ENCODE results near the gene DCAF7.

DCAF7 gene

DNA sequence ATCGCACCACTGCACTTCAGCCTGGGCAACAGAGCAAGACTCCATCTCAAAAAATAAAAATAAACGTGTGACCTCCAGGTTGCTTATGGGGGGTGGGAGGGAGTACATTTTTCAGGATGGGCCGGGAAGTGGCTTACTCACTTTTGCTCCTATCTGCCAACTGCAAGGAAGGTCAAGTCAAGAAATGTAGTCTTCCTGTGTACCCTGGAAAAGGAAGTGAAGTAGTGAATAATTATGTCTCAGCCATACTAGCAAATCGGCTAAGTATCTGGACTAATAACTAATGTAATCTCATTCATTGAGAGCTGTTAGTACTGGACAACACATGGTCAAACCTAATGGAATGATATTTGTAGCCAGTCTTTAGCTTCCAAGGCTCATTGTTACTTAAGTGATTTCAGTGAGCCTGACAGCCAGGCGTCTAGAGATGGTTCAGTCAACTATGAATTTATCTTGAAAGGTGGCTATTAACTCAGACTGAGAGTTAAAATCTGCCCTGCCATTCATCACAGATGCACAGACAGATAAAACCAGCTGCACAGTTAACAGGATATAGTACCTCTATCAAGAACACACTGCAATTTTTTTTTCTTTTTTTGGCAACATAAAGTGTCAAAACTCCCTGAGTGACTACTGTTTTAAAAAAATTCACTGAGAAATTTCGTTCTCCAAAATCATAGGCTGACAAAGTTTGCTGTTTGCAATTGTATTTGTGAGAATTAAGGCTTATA lies 46.7 kb downstream of the DCAF7 start:
- Histone ChIP-seq H3K79me2 (ENCODE audit: control insufficient read depth, insufficient read depth, low read length, unreplicated experiment) (peaks cover 7% of the 10 kb centered on the region), H3K36me3 (ENCODE audit: insufficient read depth, low read length) (no peaks in the 10 kb centered on the region), H3K27ac (ENCODE audit: low read depth, low read length) (no peak overlapping the region), H2AFZ (ENCODE audit: low read length, unreplicated experiment) (no peak overlapping the region), H3K27me3 (ENCODE audit: insufficient read depth, low read length) (no peaks in the 10 kb centered on the region), H3K4me1 (ENCODE audit: control insufficient read depth, insufficient read depth, low read length, unreplicated experiment) (peaks cover 4% of the 10 kb centered on the region), H3K4me3 (ENCODE audit: low read depth, low read length) (no peak overlapping the region)

DNA sequence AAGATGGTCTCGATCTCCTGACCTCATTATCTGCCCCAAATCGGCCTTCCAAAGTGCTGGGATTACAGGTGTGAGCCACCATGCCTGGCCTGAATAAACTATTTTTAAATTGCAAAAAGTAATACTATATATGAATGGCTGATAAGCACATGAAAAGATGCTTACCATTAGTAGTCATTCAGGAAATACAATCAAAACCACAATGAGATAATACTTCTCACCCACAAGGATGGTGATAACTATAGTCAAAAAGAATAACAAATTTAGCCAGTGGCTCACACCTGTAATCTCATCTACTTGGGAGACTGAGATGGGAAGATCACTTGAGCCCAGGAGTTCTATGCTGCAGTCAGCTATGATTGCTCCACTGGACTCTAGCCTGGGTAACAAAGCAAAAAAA lies 48.0 kb downstream of the DCAF7 start:
- Histone ChIP-seq H3K79me2 (ENCODE audit: control insufficient read depth, insufficient read depth, low read length, unreplicated experiment) (peaks cover 7% of the 10 kb centered on the region), H3K36me3 (ENCODE audit: insufficient read depth, low read length) (no peaks in the 10 kb centered on the region), H3K27me3 (ENCODE audit: insufficient read depth, low read length) (no peaks in the 10 kb centered on the region), H3K4me3 (ENCODE audit: low read depth, low read length) (no peak overlapping the region), H3K4me1 (ENCODE audit: control insufficient read depth, insufficient read depth, low read length, unreplicated experiment) (peaks cover 4% of the 10 kb centered on the region), H2AFZ (ENCODE audit: low read length, unreplicated experiment) (no peak overlapping the region), H3K27ac (ENCODE audit: low read depth, low read length) (no peak overlapping the region)

DNA sequence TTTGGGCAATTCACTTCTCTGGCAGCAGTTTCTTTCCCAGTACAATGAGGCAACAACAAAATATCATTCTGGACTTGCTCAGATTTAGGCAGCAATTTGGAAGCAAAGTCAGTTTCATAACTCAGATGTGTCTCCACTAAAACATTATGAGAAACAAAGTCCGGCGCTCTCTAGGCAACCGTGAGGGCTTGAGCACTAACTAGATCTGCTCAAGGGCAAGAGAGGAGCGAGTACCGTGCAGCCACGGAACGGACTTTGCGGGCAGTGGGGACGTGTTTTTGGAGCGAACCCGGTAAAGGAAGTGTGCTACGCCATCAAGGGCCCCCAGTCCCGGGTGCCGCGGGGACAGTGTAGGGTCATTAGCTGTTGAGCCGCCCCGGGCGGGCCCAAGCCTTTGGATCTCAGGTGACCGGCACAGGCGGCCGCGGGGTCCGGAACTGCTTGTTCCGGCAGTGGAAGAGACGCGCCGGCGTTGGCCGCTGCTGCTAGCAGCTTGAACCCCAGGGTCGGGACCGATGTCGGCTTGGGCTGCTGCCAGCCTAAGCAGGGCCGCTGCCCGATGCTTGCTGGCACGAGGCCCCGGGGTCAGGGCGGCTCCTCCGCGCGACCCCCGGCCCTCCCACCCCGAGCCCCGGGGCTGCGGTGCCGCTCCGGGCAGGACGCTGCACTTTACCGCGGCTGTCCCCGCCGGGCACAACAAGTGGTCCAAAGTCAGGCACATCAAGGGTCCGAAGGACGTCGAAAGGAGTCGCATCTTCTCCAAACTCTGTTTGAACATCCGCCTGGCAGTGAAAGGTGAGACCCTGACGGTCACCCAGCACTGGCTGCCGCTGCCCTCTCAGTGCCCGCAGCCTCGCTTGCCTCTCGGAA lies 50.5 kb downstream of the DCAF7 start, which contains the start of gene TACO1:
Gene TACO1, plus strand, starts transcription at position 327 of the 870 bp plus-strand sequence. Its CDS starts 189 bp downstream, at position 516.
- Histone ChIP-seq H3K79me2 (ENCODE audit: control insufficient read depth, insufficient read depth, low read length, unreplicated experiment) (peaks cover 7% of the 10 kb centered on the region), H3K27me3 (ENCODE audit: insufficient read depth, low read length) (no peaks in the 10 kb centered on the region), H3K4me1 (ENCODE audit: control insufficient read depth, insufficient read depth, low read length, unreplicated experiment) (peaks cover 4% of the 10 kb centered on the region), H3K36me3 (ENCODE audit: insufficient read depth, low read length) (0 out of 2 replicates have a peak, but pooled peaks cover 4% of the 10 kb centered on the region), H3K4me3 (ENCODE audit: low read depth, low read length) (peak within 1 kb of the TSS; percentile 80), H2AFZ (ENCODE audit: low read length, unreplicated experiment) (peak within 1 kb of the TSS; percentile 75), H3K27ac (ENCODE audit: low read depth, low read length) (peak within 1 kb of the TSS; percentile 0; the same call in 1 of the 2 replicates)

DNA sequence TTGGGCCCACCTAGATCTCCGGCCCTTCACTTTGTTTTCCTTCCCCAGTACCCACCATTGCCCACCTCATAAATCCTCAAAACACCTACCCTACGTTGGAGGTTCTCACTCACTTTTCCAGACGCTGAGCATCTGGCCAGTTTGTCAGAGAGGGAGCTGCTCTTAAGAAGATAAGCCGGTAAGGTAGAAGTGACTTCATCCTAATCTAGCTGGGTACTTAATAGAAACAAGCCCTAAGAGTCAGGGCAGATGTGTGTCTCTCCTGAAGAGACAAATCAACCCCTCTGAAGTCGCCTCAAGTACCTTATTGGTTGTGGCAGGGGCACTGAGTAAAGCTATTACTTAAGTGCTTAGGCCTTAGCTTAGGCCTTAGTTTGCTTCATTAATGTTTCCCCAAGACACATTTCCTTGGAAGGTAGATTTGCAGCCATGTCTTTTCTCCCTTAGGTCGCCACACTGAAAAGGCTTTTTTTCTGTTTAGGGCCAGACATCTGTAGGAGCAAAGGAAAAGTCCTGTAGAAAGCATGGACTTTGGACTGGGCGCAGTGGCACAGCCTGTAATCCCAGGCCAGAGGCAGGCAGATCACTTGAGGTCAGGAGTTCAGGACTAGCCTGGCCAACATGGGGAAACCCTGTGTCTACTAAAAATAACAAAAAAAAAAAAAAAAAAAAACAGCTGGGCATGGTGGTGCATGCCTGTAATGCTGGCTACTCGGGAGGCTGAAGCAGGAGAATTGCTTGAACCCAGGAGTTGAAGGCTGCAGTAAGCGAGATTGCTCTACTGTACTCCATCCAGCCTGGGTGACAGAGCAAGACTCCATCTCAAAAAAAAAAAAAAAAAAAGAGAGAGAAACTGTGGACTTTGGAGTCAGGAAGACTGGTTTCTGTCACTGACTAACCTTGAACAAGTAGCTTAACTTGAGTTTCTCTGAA lies 51.4 kb downstream of the DCAF7 start:
- no peak overlapping the region for H3K27ac ChIP-seq (ENCODE audit: low read depth, low read length)
- H3K4me1 ChIP-seq (ENCODE audit: control insufficient read depth, insufficient read depth, low read length, unreplicated experiment), result peaks cover 4% of the 10 kb centered on the region
- H2AFZ ChIP-seq (ENCODE audit: low read length, unreplicated experiment), result peak overlapping the region; percentile 57
- H3K79me2 ChIP-seq (ENCODE audit: control insufficient read depth, insufficient read depth, low read length, unreplicated experiment), result peaks cover 7% of the 10 kb centered on the region
- H3K27me3 ChIP-seq (ENCODE audit: insufficient read depth, low read length), result no peaks in the 10 kb centered on the region
- H3K36me3 ChIP-seq (ENCODE audit: insufficient read depth, low read length), result 0 out of 2 replicates have a peak, but pooled peaks cover 5% of the 10 kb centered on the region
- peak overlapping the region; percentile 80 for H3K4me3 ChIP-seq (ENCODE audit: low read depth, low read length)

DNA sequence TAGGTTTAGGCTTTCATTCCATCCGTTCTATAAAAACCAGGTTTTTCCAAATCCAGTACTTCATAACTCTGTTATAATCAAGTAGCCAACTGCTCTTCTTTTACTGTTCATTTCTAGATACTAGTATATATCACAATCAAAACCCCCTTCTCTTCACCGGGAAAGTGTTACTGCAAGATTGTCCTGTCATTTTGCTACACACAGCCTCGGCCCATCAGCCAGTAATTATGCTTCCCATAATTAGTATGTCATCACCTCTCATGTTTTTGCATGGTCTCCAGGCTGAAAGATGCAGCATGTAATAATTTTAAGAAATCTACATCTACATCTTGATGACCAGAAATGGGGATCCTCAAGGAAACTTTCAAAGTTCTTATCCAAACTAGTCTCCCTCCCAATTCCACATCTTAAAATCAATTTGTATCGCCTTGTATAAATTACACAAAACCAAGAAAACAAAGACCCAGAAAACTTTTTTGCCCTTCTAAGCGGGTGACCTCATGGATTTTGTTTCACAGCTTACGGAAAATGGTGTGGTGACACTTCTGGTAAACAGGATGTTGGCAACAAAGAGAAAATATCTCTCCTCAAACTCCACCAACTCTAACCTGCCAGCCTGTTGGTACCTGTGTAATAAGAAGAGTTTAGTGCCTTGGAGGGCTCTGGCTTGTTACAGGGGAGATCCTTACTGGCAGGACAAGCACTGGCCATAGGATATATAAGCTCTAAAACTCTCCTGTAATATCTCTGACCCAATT lies 59.7 kb downstream of the DCAF7 start:
- no peaks in the 10 kb centered on the region for H3K79me2 ChIP-seq (ENCODE audit: control insufficient read depth, insufficient read depth, low read length, unreplicated experiment)
- peaks cover 7% of the 10 kb centered on the region; the same call in 1 of the 2 replicates for H3K36me3 ChIP-seq (ENCODE audit: insufficient read depth, low read length)
- H3K4me3 ChIP-seq (ENCODE audit: low read depth, low read length), result no peak overlapping the region
- no peaks in the 10 kb centered on the region for H3K27me3 ChIP-seq (ENCODE audit: insufficient read depth, low read length)
- H2AFZ ChIP-seq (ENCODE audit: low read length, unreplicated experiment), result no peak overlapping the region
- H3K27ac ChIP-seq (ENCODE audit: low read depth, low read length), result no peak overlapping the region
- H3K4me1 ChIP-seq (ENCODE audit: control insufficient read depth, insufficient read depth, low read length, unreplicated experiment), result no peaks in the 10 kb centered on the region

DNA sequence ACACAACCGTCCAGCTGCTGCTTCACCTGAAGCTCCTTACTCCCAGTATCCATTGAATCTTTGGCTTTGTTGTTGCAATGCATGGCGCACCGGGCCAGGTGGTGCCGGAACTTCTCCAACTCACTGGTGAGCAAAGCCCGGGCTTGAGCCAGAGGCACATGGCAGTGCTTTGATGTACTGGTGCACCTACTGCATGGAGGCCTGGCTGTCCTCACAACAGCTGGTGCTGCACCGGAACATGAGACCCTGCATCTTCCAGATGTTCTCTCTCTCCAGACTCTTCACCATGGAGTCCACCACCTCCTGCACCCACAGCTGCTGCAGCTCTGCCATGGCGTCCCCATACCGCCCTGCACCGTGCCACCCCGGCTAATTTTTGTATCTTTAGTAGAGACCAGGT lies 60.6 kb downstream of the DCAF7 start:
- Histone ChIP-seq H3K27ac (ENCODE audit: low read depth, low read length) (no peak overlapping the region), H3K27me3 (ENCODE audit: insufficient read depth, low read length) (no peaks in the 10 kb centered on the region), H3K36me3 (ENCODE audit: insufficient read depth, low read length) (peaks cover 3% of the 10 kb centered on the region; the same call in 1 of the 2 replicates), H3K79me2 (ENCODE audit: control insufficient read depth, insufficient read depth, low read length, unreplicated experiment) (no peaks in the 10 kb centered on the region), H3K4me1 (ENCODE audit: control insufficient read depth, insufficient read depth, low read length, unreplicated experiment) (no peaks in the 10 kb centered on the region), H2AFZ (ENCODE audit: low read length, unreplicated experiment) (no peak overlapping the region), H3K4me3 (ENCODE audit: low read depth, low read length) (no peak overlapping the region)

DNA sequence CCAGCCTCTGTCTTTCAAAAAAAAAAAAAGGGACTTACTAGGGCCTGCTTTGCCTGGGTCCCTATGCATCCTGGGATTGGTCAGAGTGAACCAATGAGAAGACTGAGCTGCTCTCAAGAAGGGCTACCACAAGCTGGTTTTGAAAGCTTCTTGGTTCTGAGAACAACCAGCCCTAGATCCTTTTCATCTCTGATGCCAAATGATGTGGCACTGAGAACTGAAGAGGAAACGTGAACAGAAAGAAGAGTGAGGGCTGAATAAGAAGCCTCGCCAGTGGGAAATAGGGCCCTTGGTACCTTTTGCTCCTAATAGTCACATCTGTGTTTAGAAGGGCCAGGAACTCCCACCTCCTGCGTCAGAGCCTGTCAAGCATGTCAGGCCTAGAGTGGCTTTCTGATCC lies 61.1 kb downstream of the DCAF7 start:
- Histone ChIP-seq H2AFZ (ENCODE audit: low read length, unreplicated experiment) (no peak overlapping the region), H3K4me1 (ENCODE audit: control insufficient read depth, insufficient read depth, low read length, unreplicated experiment) (no peaks in the 10 kb centered on the region), H3K36me3 (ENCODE audit: insufficient read depth, low read length) (peaks cover 2% of the 10 kb centered on the region; the same call in 1 of the 2 replicates), H3K27me3 (ENCODE audit: insufficient read depth, low read length) (no peaks in the 10 kb centered on the region), H3K4me3 (ENCODE audit: low read depth, low read length) (no peak overlapping the region), H3K27ac (ENCODE audit: low read depth, low read length) (no peak overlapping the region), H3K79me2 (ENCODE audit: control insufficient read depth, insufficient read depth, low read length, unreplicated experiment) (no peaks in the 10 kb centered on the region)

DNA sequence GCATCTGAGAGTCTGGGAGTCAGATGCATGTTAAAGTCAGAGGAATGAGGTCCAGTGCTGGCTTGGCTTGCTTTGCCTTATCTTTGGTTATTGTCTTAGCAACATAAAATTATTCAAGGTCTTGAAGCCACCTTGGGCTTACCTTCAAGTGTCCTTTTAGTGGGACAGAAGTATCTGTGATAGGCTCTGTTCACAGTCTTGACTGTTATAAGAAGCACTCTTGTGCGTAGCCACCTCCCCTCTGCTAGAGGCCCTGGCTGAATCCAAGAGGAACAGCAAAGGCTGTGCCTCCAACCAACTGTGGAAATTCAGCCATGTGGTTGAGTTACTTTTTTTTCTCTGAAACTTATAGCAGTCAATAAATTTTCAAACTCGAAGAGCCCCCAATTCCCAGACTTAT lies 63.4 kb downstream of the DCAF7 start:
- H3K79me2 ChIP-seq (ENCODE audit: control insufficient read depth, insufficient read depth, low read length, unreplicated experiment), result no peaks in the 10 kb centered on the region
- no peak overlapping the region for H3K27ac ChIP-seq (ENCODE audit: low read depth, low read length)
- H2AFZ ChIP-seq (ENCODE audit: low read length, unreplicated experiment), result no peak overlapping the region
- H3K4me3 ChIP-seq (ENCODE audit: low read depth, low read length), result no peak overlapping the region
- no peaks in the 10 kb centered on the region for H3K36me3 ChIP-seq (ENCODE audit: insufficient read depth, low read length)
- H3K4me1 ChIP-seq (ENCODE audit: control insufficient read depth, insufficient read depth, low read length, unreplicated experiment), result no peaks in the 10 kb centered on the region
- no peaks in the 10 kb centered on the region for H3K27me3 ChIP-seq (ENCODE audit: insufficient read depth, low read length)

DNA sequence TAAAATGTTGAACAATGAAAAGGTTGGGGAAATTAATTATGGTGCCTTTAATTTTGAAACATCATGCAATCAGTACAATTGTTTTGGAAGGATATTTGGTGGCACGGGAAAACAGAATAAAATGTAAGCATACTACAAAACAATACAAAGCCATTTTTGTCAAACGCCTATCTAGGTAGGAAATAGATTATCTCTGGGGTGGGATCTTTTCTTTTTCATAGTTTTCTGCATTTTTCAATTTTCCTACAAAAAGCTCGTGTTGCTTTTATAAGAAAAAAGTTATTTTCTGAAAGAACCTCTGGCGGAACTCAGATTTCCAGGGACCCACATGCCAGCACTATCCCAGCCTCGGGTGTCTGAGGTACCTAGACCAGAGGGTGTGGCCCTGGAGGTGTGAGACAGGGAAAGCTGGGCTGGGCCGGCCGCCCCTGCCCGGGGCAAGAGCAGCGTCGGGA lies 71.0 kb downstream of the DCAF7 start:
- peaks cover 26% of the 10 kb centered on the region for H3K4me1 ChIP-seq (ENCODE audit: control insufficient read depth, insufficient read depth, low read length, unreplicated experiment)
- no peaks in the 10 kb centered on the region for H3K36me3 ChIP-seq (ENCODE audit: insufficient read depth, low read length)
- no peaks in the 10 kb centered on the region for H3K27me3 ChIP-seq (ENCODE audit: insufficient read depth, low read length)
- H3K79me2 ChIP-seq (ENCODE audit: control insufficient read depth, insufficient read depth, low read length, unreplicated experiment), result peaks cover 32% of the 10 kb centered on the region
- no peak overlapping the region for H3K27ac ChIP-seq (ENCODE audit: low read depth, low read length)
- peak overlapping the region; percentile 78 for H3K4me3 ChIP-seq (ENCODE audit: low read depth, low read length)
- peak overlapping the region; percentile 88 for H2AFZ ChIP-seq (ENCODE audit: low read length, unreplicated experiment)
